Uterus (tissue), 4 donors: ENCODE measurements around the gene NFIA. TPM values are rescaled to one million over a fixed set of nuclear protein-coding genes. Genes with fewer than 3 reads are reported as not detected.

Source experiments
- DNase-seq, 2 donors: peaks; one replicate each; pipeline ENCODE4 v3.0.0-alpha.2; 2019 to 2020
- H3K27ac ChIP-seq, 2 donors: fragments of 200-600 bp; sonication (generic); 1 replicate in 1 of 2; 2 replicates in 1 of 2; pipeline ENCODE4 v1.5.1; 2016 to 2018
- H3K27me3 ChIP-seq, 2 donors: fragments of 200-600 bp; sonication (generic); one replicate each; pipeline ENCODE4 v1.5.1; 2018 to 2019; ENCODE audit warnings: control low read depth in 1 of 2
- H3K36me3 ChIP-seq, 2 donors: fragments of 200-600 bp; sonication (generic); one replicate each; pipeline ENCODE4 v1.5.1; 2019; ENCODE audit warnings: control low read depth in 1 of 2
- H3K4me1 ChIP-seq, 2 donors: fragments of 200-600 bp; sonication (generic); one replicate each; pipeline ENCODE4 v1.5.1; 2018 to 2019; ENCODE audit warnings: control low read depth in 1 of 2
- H3K4me3 ChIP-seq, 2 donors: fragments of 200-600 bp; sonication (generic); 1 replicate in 1 of 2; 2 replicates in 1 of 2; pipeline ENCODE4 v1.5.1; 2018 to 2019; ENCODE audit warnings: mild to moderate bottlenecking in 1 of 2
- H3K9me3 ChIP-seq, 2 donors: fragments of 200-600 bp; sonication (generic); one replicate each; pipeline ENCODE4 v1.5.1; 2019; ENCODE audit warnings: control low read depth in 1 of 2
- POLR2A ChIP-seq, 2 donors: fragments of 450-650 bp; IDR thresholded peaks; one replicate each; pipeline ENCODE4 v1.6.1; 2016; ENCODE audit warnings: antibody characterized with exemption in 2 of 2, mild to moderate bottlenecking in 1 of 2, moderate library complexity in 1 of 2
- intact Hi-C: fragments of 100-400 bp; cut with DNase I; formaldehyde crosslinking; loops from one replicate; pipeline ENCODE4 v1.15.1; 2023; ENCODE audit warnings: low total_unique reads
- total RNA-seq, 4 donors: library from RNA; depleted of rRNA in 3 of 4; stranded (reverse); fragments of >200 nt in 3 of 4; gene quantifications; one replicate each; pipeline versions ENCODE4 v1.1.0 to v1.2.4, GENCODE V29; 2014 to 2023
- TF ChIP-seq, protein P1 (sequence below), 4 experiments: fragments of 200-600 bp in 2 of 4; fragments of 450-650 bp in 2 of 4; sonication (generic) in 2 of 4; IDR thresholded peaks; one replicate each; pipeline ENCODE4 v1.5.1; 2016 to 2019; ENCODE audit warnings: antibody characterized with exemption in 4 of 4, mild to moderate bottlenecking in 2 of 4, moderate library complexity in 1 of 4
- donor health status: DM: yes; HTN: yes; CAD: no.

The NFIA gene
- total RNA-seq, 4 donors from 2014 or later: 49.2 to 116 (median 64.9) TPM

GRCh38 chr1:61053712-61054600 is 28.4 kb upstream of the NFIA start:
- Histone ChIP-seq H3K27ac (peak overlapping the region; percentile 68 to 92), H3K27me3 (no peaks in the 10 kb centered on the region), H3K36me3 (no peaks in the 10 kb centered on the region), H3K4me3 (peak overlapping the region; percentile 27 to 34), H3K9me3 (no peaks in the 10 kb centered on the region), H3K4me1 (peaks cover 0 to 8% of the 10 kb centered on the region in 2 donors)
- DNase-seq: peak in 1 of 2 donors; percentile 34
- TF ChIP-seq, protein P1, sequence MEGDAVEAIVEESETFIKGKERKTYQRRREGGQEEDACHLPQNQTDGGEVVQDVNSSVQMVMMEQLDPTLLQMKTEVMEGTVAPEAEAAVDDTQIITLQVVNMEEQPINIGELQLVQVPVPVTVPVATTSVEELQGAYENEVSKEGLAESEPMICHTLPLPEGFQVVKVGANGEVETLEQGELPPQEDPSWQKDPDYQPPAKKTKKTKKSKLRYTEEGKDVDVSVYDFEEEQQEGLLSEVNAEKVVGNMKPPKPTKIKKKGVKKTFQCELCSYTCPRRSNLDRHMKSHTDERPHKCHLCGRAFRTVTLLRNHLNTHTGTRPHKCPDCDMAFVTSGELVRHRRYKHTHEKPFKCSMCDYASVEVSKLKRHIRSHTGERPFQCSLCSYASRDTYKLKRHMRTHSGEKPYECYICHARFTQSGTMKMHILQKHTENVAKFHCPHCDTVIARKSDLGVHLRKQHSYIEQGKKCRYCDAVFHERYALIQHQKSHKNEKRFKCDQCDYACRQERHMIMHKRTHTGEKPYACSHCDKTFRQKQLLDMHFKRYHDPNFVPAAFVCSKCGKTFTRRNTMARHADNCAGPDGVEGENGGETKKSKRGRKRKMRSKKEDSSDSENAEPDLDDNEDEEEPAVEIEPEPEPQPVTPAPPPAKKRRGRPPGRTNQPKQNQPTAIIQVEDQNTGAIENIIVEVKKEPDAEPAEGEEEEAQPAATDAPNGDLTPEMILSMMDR (IDR thresholded peaks at IDR 0.05): no peak
- no peak for TF ChIP-seq POLR2A (IDR thresholded peaks at IDR 0.05)
- intact Hi-C loops: loop anchor here (10.0 kb wide), 1 partner anchor 401 kb away; no protein-coding TSS in a partner anchor

GRCh38 chr1:61054601-61054993 is 27.8 kb upstream of the NFIA start:
- H3K4me1 ChIP-seq: peaks cover 0 to 8% of the 10 kb centered on the region in 2 donors

DNA sequence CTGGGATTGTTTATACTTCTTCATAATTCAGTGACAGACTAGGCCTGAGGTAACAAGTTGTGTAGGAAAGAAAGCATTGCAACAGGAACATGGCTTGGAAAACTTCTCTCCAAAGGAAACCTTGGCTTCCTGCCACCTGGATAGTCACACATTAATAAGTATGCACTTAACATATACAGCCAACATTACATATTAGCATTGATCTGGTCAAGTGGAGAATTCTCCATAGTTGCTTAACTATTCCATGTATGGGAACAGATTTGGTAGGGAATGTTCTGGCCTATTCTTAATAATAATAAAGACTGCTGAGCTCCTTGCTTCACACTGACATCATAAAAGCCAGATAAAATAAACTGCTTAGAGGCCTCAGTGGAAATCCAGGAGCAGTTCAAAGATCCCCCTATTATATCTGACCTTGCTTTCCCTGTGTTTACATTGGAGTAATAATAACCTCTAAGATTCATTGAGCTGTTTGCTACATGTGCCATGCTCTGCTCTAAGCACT is 27.2 kb upstream of the NFIA start:
- intact Hi-C loops: loop anchor here (10.0 kb wide), 1 partner anchor 400 kb away; no protein-coding TSS in a partner anchor
- H3K9me3 ChIP-seq: no peaks in the 10 kb centered on the region
- TF ChIP-seq, protein P1 (IDR thresholded peaks at IDR 0.05): no peak
- no peak for TF ChIP-seq POLR2A (IDR thresholded peaks at IDR 0.05)
- no peaks in the 10 kb centered on the region for H3K27me3 ChIP-seq
- peaks cover 0 to 8% of the 10 kb centered on the region in 2 donors for H3K4me1 ChIP-seq
- no peak for DNase-seq
- no peaks in the 10 kb centered on the region for H3K36me3 ChIP-seq
- peak overlapping the region; percentile 68 to 92 for H3K27ac ChIP-seq
- no peak overlapping the region for H3K4me3 ChIP-seq

More at GRCh38 chr1:61054601-61054993, 27.8 kb upstream of the NFIA start:
- Histone ChIP-seq H3K36me3 (no peaks in the 10 kb centered on the region), H3K4me3 (no peak overlapping the region), H3K9me3 (no peaks in the 10 kb centered on the region), H3K27ac (peak overlapping the region; percentile 68 to 92), H3K27me3 (no peaks in the 10 kb centered on the region)
- no peak for TF ChIP-seq POLR2A (IDR thresholded peaks at IDR 0.05)
- intact Hi-C loops: loop anchor here (10.0 kb wide), 1 partner anchor 400 kb away; no protein-coding TSS in a partner anchor
- no peak for DNase-seq

- intact Hi-C loops: loop anchor here (10.0 kb wide), 1 partner anchor 399 kb away; no protein-coding TSS in a partner anchor
- peaks cover 0 to 8% of the 10 kb centered on the region in 2 donors for H3K4me1 ChIP-seq
Measured at GRCh38 chr1:61056196-61056572, 26.2 kb upstream of the NFIA start.

More at GRCh38 chr1:61056196-61056572, 26.2 kb upstream of the NFIA start:
- no peak for TF ChIP-seq POLR2A (IDR thresholded peaks at IDR 0.05)
- TF ChIP-seq, protein P1 (IDR thresholded peaks at IDR 0.05): no peak
- Histone ChIP-seq H3K36me3 (no peaks in the 10 kb centered on the region), H3K27ac (peak overlapping the region; percentile 68 to 92), H3K9me3 (no peaks in the 10 kb centered on the region), H3K27me3 (no peaks in the 10 kb centered on the region), H3K4me3 (peak overlapping the region; percentile 55)
- no peak for DNase-seq
